ENCODE measurements around the gene PTHLH.

The PTHLH gene

GRCh38 chr12:27922531-27923139 is 49.9 kb downstream of the PTHLH start:
- no peaks in the 10 kb centered on the region for H3K27me3 ChIP-seq
- no peak overlapping the region for H3K4me3 ChIP-seq
- no peaks in the 10 kb centered on the region for H4K20me1 ChIP-seq
- H3K4me2 ChIP-seq: no peak overlapping the region; the same call in 1 of the 2 replicates
- no peaks in the 10 kb centered on the region for H3K36me3 ChIP-seq
- H3K9ac ChIP-seq: no peak overlapping the region
- TF ChIP-seq Cebpa-rat (IDR thresholded peaks at IDR 0.05): no peak
- H3K4me1 ChIP-seq: peaks cover 35% of the 10 kb centered on the region
- H3K9me3 ChIP-seq: no peaks in the 10 kb centered on the region
- H3K27ac ChIP-seq: no peak overlapping the region

- Histone ChIP-seq H3K27ac (peak overlapping the region; percentile 47), H3K36me3 (no peaks in the 10 kb centered on the region), H3K4me2 (peak overlapping the region; percentile 63), H3K9me3 (no peaks in the 10 kb centered on the region), H3K9ac (peak overlapping the region; percentile 42), H4K20me1 (no peaks in the 10 kb centered on the region), H3K4me1 (peaks cover 36% of the 10 kb centered on the region), H3K27me3 (no peaks in the 10 kb centered on the region), H3K4me3 (no peak overlapping the region)
- no peak for TF ChIP-seq Cebpa-rat (IDR thresholded peaks at IDR 0.05)
Measured at GRCh38 chr12:27919671-27920235, 52.8 kb downstream of the PTHLH start.

GRCh38 chr12:27915536-27915935 is 57.0 kb downstream of the PTHLH start:
- Histone ChIP-seq H3K4me3 (no peak overlapping the region), H4K20me1 (no peaks in the 10 kb centered on the region), H3K27ac (no peak overlapping the region), H3K9ac (no peak overlapping the region), H3K36me3 (no peaks in the 10 kb centered on the region), H3K9me3 (no peaks in the 10 kb centered on the region; the same call in 1 of the 2 replicates), H3K4me2 (no peak overlapping the region), H3K27me3 (no peaks in the 10 kb centered on the region), H3K4me1 (peaks cover 35% of the 10 kb centered on the region)
- TF ChIP-seq Cebpa-rat (IDR thresholded peaks at IDR 0.05): no peak

GRCh38 chr12:27915021-27915420 is 57.5 kb downstream of the PTHLH start:
- Histone ChIP-seq H4K20me1 (no peaks in the 10 kb centered on the region), H3K9me3 (no peaks in the 10 kb centered on the region; the same call in 1 of the 2 replicates), H3K9ac (no peak overlapping the region), H3K27me3 (no peaks in the 10 kb centered on the region), H3K4me2 (no peak overlapping the region), H3K36me3 (no peaks in the 10 kb centered on the region), H3K4me1 (peaks cover 30% of the 10 kb centered on the region), H3K27ac (no peak overlapping the region), H3K4me3 (no peak overlapping the region)
- no peak for TF ChIP-seq Cebpa-rat (IDR thresholded peaks at IDR 0.05)

GRCh38 chr12:27913999-27914614 is 58.4 kb downstream of the PTHLH start:
- no peak overlapping the region for H3K4me3 ChIP-seq
- TF ChIP-seq Cebpa-rat (IDR thresholded peaks at IDR 0.05): no peak
- H3K27me3 ChIP-seq: no peaks in the 10 kb centered on the region
- H4K20me1 ChIP-seq: no peaks in the 10 kb centered on the region
- no peaks in the 10 kb centered on the region; the same call in 1 of the 2 replicates for H3K9me3 ChIP-seq
- H3K4me2 ChIP-seq: peak overlapping the region; percentile 38
- H3K4me1 ChIP-seq: peaks cover 20% of the 10 kb centered on the region
- no peaks in the 10 kb centered on the region for H3K36me3 ChIP-seq
- H3K9ac ChIP-seq: no peak overlapping the region
- H3K27ac ChIP-seq: peak overlapping the region; percentile 36; the same call in 1 of the 2 replicates

GRCh38 chr12:27911397-27911796 is 61.1 kb downstream of the PTHLH start:
- H4K20me1 ChIP-seq: no peaks in the 10 kb centered on the region
- no peak overlapping the region for H3K27ac ChIP-seq
- no peak for TF ChIP-seq Cebpa-rat (IDR thresholded peaks at IDR 0.05)
- no peak overlapping the region for H3K9ac ChIP-seq
- no peaks in the 10 kb centered on the region; the same call in 1 of the 2 replicates for H3K9me3 ChIP-seq
- no peak overlapping the region for H3K4me2 ChIP-seq
- H3K36me3 ChIP-seq: no peaks in the 10 kb centered on the region
- peaks cover 20% of the 10 kb centered on the region for H3K4me1 ChIP-seq
- no peaks in the 10 kb centered on the region for H3K27me3 ChIP-seq
- no peak overlapping the region for H3K4me3 ChIP-seq
